IPS DF 4.7 (cell line): Measurements from ENCODE around the gene SDCBP2.

ENCODE experiments used
- DNase-seq: peaks from one replicate; pipeline ENCODE4 v3.0.0-alpha.2; 2013; ENCODE audit warnings: low spot score; ENCODE audit errors: extremely low read depth

SDCBP2 gene

DNA sequence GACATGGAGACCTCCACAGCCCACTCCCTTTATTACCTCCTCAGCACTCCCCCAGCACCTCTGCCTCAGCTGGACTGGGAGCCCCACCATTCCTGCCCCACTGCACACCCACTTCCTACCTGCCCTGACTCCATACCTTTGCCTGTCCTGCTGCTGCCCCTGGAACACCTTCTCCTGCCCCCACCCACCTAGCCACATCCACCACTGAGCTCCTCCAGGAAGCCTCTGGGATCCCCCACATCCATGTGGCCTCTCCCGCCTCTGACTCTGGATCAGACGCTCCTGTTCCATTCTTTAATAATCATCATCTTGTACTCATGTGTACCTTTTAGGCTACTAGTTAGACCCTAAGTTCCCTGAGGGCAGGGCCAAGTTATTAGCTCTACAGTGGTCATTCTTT, 2.2 kb upstream of the SDCBP2 start:
- no peak for DNase-seq

GRCh38 chr20:1330075-1330830, 1.3 kb upstream of the SDCBP2 start:
- no peak for DNase-seq

- no peak for DNase-seq
Observed at GRCh38 chr20:1327827-1328679, 886 bp downstream of the SDCBP2 start.

- DNase-seq, result no peak
Observed at GRCh38 chr20:1327241-1327653, 1.7 kb downstream of the SDCBP2 start.

GRCh38 chr20:1326031-1326930, 2.7 kb downstream of the SDCBP2 start:
- DNase-seq, result no peak

DNA sequence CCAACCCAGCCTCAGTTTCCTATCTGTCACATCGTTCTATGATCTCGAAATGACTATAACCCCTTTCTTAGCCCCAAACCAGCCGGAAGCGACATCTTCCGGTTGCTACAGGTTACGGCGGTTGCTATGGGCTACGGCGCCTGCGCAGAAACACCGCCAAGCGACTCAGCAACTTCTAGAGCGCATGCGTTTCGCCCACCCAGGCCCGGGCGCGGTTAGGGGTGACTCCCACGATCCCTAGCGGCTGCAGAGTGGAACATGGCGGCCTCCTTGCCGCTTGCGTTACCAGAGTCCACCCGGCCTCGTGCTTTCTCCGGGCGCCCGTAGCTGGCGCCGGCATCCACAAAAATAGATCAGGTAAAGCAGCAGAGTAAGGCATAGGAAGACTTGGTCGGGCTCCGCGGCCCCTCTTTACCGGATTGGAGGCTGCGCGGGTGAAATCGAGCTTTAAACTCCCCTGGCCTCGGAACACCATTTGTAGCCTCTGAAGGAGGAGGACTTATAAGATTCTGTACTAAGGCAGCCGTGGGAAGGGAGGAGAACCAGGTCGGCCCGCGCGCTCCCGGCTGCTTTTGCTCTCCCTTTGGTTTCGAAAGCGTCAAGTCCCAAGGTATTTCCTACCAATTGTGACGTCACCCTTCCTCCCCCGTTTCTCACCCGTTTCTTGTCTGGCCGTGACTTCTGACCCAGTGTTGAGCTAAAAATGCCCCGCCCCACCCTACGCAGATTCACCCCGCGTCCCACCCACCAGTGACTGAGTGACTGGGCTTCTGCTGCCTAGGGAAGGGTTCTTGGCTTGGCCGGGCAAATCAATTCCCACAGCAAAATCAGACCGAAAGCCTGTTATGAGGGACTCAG, 3.5 kb downstream of the SDCBP2 start:
- DNase-seq, result no peak

- DNase-seq, result no peak
Observed at GRCh38 chr20:1324598-1325172, 4.3 kb downstream of the SDCBP2 start.

DNA sequence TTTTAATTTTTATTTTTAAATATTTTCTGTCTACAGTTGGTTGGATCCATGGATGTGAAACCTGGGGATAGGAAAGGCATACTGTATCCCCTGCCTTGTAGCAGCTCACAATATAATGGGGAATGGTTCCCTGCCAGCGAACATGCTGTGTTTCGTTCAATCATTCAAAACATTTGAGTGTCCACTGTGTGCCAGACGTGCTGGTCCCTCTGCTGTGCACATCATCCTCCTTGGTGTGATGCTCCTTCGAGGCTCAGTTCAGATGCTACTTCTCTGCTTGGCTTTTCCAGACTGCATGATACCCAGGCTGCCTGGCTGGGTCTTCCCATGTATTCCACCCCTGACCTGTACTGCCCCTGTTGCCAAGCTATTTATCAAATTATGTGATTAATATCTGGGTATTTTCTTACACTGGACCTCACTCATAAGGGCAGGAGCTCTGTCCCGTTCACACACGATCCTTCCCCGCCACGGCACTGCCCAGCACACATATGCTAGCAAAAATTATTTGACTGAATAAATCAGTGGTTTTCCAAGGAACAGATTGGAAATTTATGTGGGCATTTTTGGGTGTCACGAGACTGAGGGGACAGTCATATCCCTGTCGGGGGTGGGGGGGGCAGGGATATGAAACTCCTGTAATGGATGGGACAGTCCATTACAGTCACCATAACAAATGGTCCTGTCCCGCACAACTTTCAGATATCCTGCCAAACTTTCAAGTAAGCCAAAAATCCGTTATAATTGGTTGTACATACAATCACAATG, 4.9 kb downstream of the SDCBP2 start:
- DNase-seq, result no peak

GRCh38 chr20:1323256-1323655, 5.7 kb downstream of the SDCBP2 start:
- no peak for DNase-seq

- no peak for DNase-seq
Observed at GRCh38 chr20:1322511-1323245, 6.3 kb downstream of the SDCBP2 start.

- no peak for DNase-seq
Observed at GRCh38 chr20:1321654-1321939, 7.3 kb downstream of the SDCBP2 start.

- DNase-seq, result no peak
Observed at GRCh38 chr20:1320902-1321653, 7.9 kb downstream of the SDCBP2 start.

GRCh38 chr20:1320016-1320415, 8.9 kb downstream of the SDCBP2 start:
- no peak for DNase-seq

DNA sequence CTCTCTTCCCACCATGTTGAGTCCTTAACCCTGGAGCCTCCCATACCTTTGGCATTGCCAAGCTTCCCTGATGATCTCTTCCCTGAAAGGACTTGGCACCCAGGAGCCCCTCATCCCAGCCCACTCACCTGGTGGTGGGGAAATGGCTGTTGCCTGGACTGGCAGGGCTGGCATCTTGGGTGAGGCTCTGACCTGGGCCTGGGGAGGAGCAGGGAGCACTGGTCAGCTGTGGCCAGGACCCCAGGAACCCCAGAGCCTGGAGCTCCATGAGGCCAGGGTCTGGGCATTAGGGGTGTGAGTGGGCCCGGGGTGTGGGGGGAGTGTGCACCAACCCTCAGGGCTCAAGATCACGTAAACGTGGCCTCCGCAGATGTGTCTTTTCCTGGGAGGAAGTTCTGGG, 9.5 kb downstream of the SDCBP2 start:
- DNase-seq, result no peak

DNA sequence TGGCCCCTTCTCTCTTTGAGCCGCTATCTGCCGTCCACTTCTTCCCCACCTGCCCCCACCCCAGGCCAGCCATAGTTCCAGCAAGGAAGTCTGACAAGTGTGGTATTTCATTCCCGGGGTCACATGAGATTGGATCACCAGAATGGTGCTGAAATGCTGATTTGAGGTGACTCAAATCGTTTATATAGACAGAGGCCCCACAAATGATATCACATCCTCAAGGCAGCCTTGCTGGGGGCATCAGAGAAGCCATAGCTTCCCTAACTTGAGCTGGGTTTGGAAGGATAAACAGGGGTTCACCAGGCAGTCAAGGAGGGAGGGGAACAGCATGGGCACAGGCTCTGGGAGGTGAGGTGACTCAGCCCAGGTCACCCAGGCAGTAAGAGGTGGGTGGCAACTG, 9.9 kb downstream of the SDCBP2 start:
- no peak for DNase-seq

GRCh38 chr20:1317545-1318255, 11.2 kb downstream of the SDCBP2 start:
- DNase-seq, result no peak

- DNase-seq, result no peak
Observed at GRCh38 chr20:1315804-1316203, 13.1 kb downstream of the SDCBP2 start.
